Measurements from ENCODE around the gene LTBP3. TPM values are rescaled to one million over a fixed set of nuclear protein-coding genes. Genes with fewer than 3 reads are reported as not detected.

The LTBP3 gene
- total and polyA plus RNA-seq, 11 donors, result 26.3 to 125 (median 75.6) TPM

GRCh38 chr11:65586676-65587075 is 28.5 kb upstream of the LTBP3 start:
- 39 to 51% (median 47%) methylated on average over 2 of the region's 2 CpGs for WGBS, 4 donors
- peak; percentile 8 to 43 (median 33) for ATAC-seq

GRCh38 chr11:65586247-65586630 is 28.1 kb upstream of the LTBP3 start:
- peak overlapping the region in 11 of 12 donors; percentile 76 to 90 (median 84) for H3K27ac ChIP-seq
- 51 to 69% (median 61%) methylated on average over 4 of the region's 4 CpGs for WGBS, 4 donors
- peaks cover 0 to 72% (median 45%) of the 10 kb centered on the region in 9 donors for H3K36me3 ChIP-seq
- ATAC-seq (no peak), DNase-seq (no peak)
- TF ChIP-seq CTCF (IDR thresholded peaks at IDR 0.05) (no peak), POLR2A (IDR thresholded peaks at IDR 0.05) (no peak)
- no peaks in the 10 kb centered on the region for H3K9me3 ChIP-seq
- H3K4me3 ChIP-seq, result peak overlapping the region in 1 of 12 donors; percentile 12
- no peaks in the 10 kb centered on the region for H3K27me3 ChIP-seq
- intact Hi-C loops (cut with DNase I), result loop anchor here in 3 of 10 donors (5.0 kb wide), 1 partner anchor 44 kb away; no protein-coding TSS in a partner anchor
- peaks cover 6 to 57% (median 44%) of the 10 kb centered on the region in 12 donors for H3K4me1 ChIP-seq

More at GRCh38 chr11:65586676-65587075, 28.5 kb upstream of the LTBP3 start:
- H3K36me3 ChIP-seq, result peaks cover 0 to 72% (median 46%) of the 10 kb centered on the region in 9 donors
- no peaks in the 10 kb centered on the region for H3K27me3 ChIP-seq
- no peak for TF ChIP-seq POLR2A (IDR thresholded peaks at IDR 0.05)
- no peak for TF ChIP-seq CTCF (IDR thresholded peaks at IDR 0.05)
- peaks cover 6 to 58% (median 44%) of the 10 kb centered on the region in 12 donors for H3K4me1 ChIP-seq
- DNase-seq, result peak in 2 of 5 donors; percentile 45 to 72
- peak overlapping the region in 11 of 12 donors; percentile 76 to 90 (median 84) for H3K27ac ChIP-seq
- H3K9me3 ChIP-seq, result no peaks in the 10 kb centered on the region
- intact Hi-C loops (cut with DNase I), result loop anchor here in 3 of 10 donors (5.0 kb wide), 1 partner anchor 44 kb away; no protein-coding TSS in a partner anchor
- peak overlapping the region in 2 of 12 donors; percentile 12 for H3K4me3 ChIP-seq

- Histone ChIP-seq H3K36me3 (peaks cover 0 to 72% (median 45%) of the 10 kb centered on the region in 9 donors), H3K9me3 (no peaks in the 10 kb centered on the region), H3K4me1 (peaks cover 6 to 57% (median 44%) of the 10 kb centered on the region in 12 donors), H3K4me3 (no peak overlapping the region), H3K27me3 (no peaks in the 10 kb centered on the region), H3K27ac (peak overlapping the region in 11 of 12 donors; percentile 76 to 90 (median 84))
- DNase-seq (peak in 2 of 5 donors; percentile 35 to 60), ATAC-seq (no peak)
- TF ChIP-seq POLR2A (IDR thresholded peaks at IDR 0.05) (no peak), CTCF (IDR thresholded peaks at IDR 0.05) (no peak)
- WGBS, 4 donors, result 65 to 70% (median 69%) methylated on average over 14 to 51 of the region's 51 CpGs
- intact Hi-C loops (cut with DNase I), result loop anchor here in 3 of 10 donors (5.0 kb wide), 1 partner anchor 43 kb away; no protein-coding TSS in a partner anchor
These were observed 27.5 kb upstream of the LTBP3 start for GRCh38 chr11:65585396-65586246.

- Histone ChIP-seq H3K27me3 (no peaks in the 10 kb centered on the region), H3K9me3 (no peaks in the 10 kb centered on the region), H3K4me3 (no peak overlapping the region), H3K36me3 (peaks cover 0 to 72% (median 45%) of the 10 kb centered on the region in 9 donors), H3K4me1 (peaks cover 6 to 51% (median 40%) of the 10 kb centered on the region in 12 donors), H3K27ac (no peak overlapping the region)
- TF ChIP-seq POLR2A (IDR thresholded peaks at IDR 0.05) (no peak), CTCF (IDR thresholded peaks at IDR 0.05) (no peak)
- DNase-seq (no peak), ATAC-seq (no peak)
- intact Hi-C loops (cut with DNase I), result loop anchor here in 3 of 10 donors (5.0 kb wide), 1 partner anchor 42 kb away; no protein-coding TSS in a partner anchor
- whole genome bisulfite sequencing, 4 donors, result 65 to 82% (median 74%) methylated on average over 22 to 46 of the region's 46 CpGs
These were observed 26.6 kb upstream of the LTBP3 start for GRCh38 chr11:65584723-65585171.

Measured in heart left ventricle (tissue), 16 donors.